IMR-90 (cell line): Measurements from ENCODE around the gene ABI3. TPM values are rescaled to one million over a fixed set of nuclear protein-coding genes. Genes with fewer than 3 reads are reported as not detected.

ENCODE experiments used
- ATAC-seq: fragments of 200-7000 bp; cut with Tn5 transposase; 2 replicates; pipeline ENCODE4 v1.9.1; 2020; ENCODE audit warnings: low read depth, mild to moderate bottlenecking, moderate library complexity
- BruUV-seq: library from RNA; stranded (reverse); fragments of 400-500 nt; replicated peaks from 2 replicates; lab custom pipeline; 2021; lab: Mats Ljungman, UMichigan
- CTCF ChIA-PET: fragments of 300-600 bp; formaldehyde crosslinking; extraction: SDS; loops from one replicate; lab custom pipeline; 2021; ENCODE audit warnings: antibody characterized with exemption; lab: Yijun Ruan, JAX
- POLR2A ChIA-PET: fragments of 300-600 bp; sonication (Branson Sonifier 250); formaldehyde crosslinking; loops from one replicate; lab custom pipeline; 2022; ENCODE audit warnings: antibody characterized with exemption; ENCODE audit not compliant: unreplicated experiment; lab: Charles Lee
- DNase-seq: peaks from one replicate; pipeline ENCODE4 v3.0.0; 2013
- H2AFZ ChIP-seq: replicated peaks from 2 replicates; pipeline ENCODE3; 2013; ENCODE audit warnings: low read length, mild to moderate bottlenecking; ENCODE audit not compliant: poor library complexity
- H2AK5ac ChIP-seq: 2 replicates; pipeline ENCODE4 v1.6.1; 2013; ENCODE audit warnings: low read depth, low read length, inconsistent platforms
- H2AK9ac ChIP-seq: replicated peaks from 2 replicates; pipeline ENCODE3; 2013; ENCODE audit warnings: mild to moderate bottlenecking, low read depth, low read length, moderate library complexity; ENCODE audit not compliant: poor library complexity
- H2BK120ac ChIP-seq: 2 replicates; pipeline ENCODE4 v1.6.1; 2013; ENCODE audit warnings: low read depth, low read length, inconsistent platforms
- H2BK15ac ChIP-seq: 3 replicates; pipeline ENCODE4 v1.6.1; 2013; ENCODE audit warnings: low read depth, low read length, inconsistent platforms
- H2BK20ac ChIP-seq: 2 replicates; pipeline ENCODE4 v1.6.1; 2013; ENCODE audit warnings: low read depth, mild to moderate bottlenecking, inconsistent platforms, low read length, moderate library complexity
- H2BK5ac ChIP-seq: 2 replicates; pipeline ENCODE4 v1.6.1; 2013; ENCODE audit warnings: mild to moderate bottlenecking, low read depth, low read length, inconsistent platforms; ENCODE audit not compliant: poor library complexity, severe bottlenecking
- H3K14ac ChIP-seq: replicated peaks from 2 replicates; pipeline ENCODE4 v1.6.1; 2013; ENCODE audit warnings: low read depth, low read length, inconsistent platforms
- H3K18ac ChIP-seq: 2 replicates; pipeline ENCODE4 v1.6.1; 2013; ENCODE audit warnings: low read depth, low read length, control low read depth
- H3K23ac ChIP-seq: 2 replicates; pipeline ENCODE4 v1.6.1; 2013; ENCODE audit warnings: low read depth, low read length, inconsistent platforms
- H3K27ac ChIP-seq: 2 replicates; pipeline ENCODE4 v1.5.1; 2013; ENCODE audit warnings: mild to moderate bottlenecking, control low read depth, low read length; ENCODE audit not compliant: insufficient read depth
- H3K27me3 ChIP-seq: 2 replicates; pipeline ENCODE4 v1.6.1; 2013; ENCODE audit warnings: low read length; ENCODE audit not compliant: control insufficient read depth, insufficient read depth
- H3K36me3 ChIP-seq: 2 replicates; pipeline ENCODE4 v1.6.1; 2013; ENCODE audit warnings: low read length, mixed read lengths; ENCODE audit not compliant: control insufficient read depth, insufficient read depth
- H3K4ac ChIP-seq: 2 replicates; pipeline ENCODE4 v1.6.1; 2013; ENCODE audit warnings: low read depth, low read length, inconsistent platforms
- H3K4me1 ChIP-seq: 2 replicates; pipeline ENCODE4 v1.6.1; 2013; ENCODE audit warnings: low read length, mixed read lengths; ENCODE audit not compliant: control insufficient read depth, insufficient read depth
- H3K4me2 ChIP-seq: 2 replicates; pipeline ENCODE4 v1.6.1; 2013; ENCODE audit warnings: low read depth, mild to moderate bottlenecking, control low read depth, low read length, moderate library complexity
- H3K4me3 ChIP-seq: 2 replicates; pipeline ENCODE4 v1.5.1; 2013; ENCODE audit warnings: low read depth, mild to moderate bottlenecking, control low read depth, low read length, moderate library complexity; ENCODE audit not compliant: insufficient read depth
- H3K56ac ChIP-seq: 2 replicates; pipeline ENCODE4 v1.6.1; 2013; ENCODE audit warnings: low read length, inconsistent platforms; ENCODE audit not compliant: insufficient read depth; ENCODE audit errors: extremely low read depth
- H3K79me1 ChIP-seq, 2 experiments: 2 replicates each; pipeline ENCODE4 v1.6.1; 2013; ENCODE audit warnings: low read length in 2 of 2, inconsistent platforms in 1 of 2, low read depth in 1 of 2
- H3K9ac ChIP-seq: 2 replicates; pipeline ENCODE4 v1.6.1; 2013; ENCODE audit warnings: low read depth, low read length, control low read depth
- H3K9me1 ChIP-seq: 2 replicates; pipeline ENCODE4 v1.6.1; 2013; ENCODE audit warnings: low read length, inconsistent platforms; ENCODE audit not compliant: insufficient read depth
- H3K9me3 ChIP-seq: 2 replicates; pipeline ENCODE4 v1.6.1; 2013; ENCODE audit warnings: low read length; ENCODE audit not compliant: control insufficient read depth, insufficient read depth
- H4K20me1 ChIP-seq: 2 replicates; pipeline ENCODE4 v1.6.1; 2013; ENCODE audit warnings: low read length, inconsistent platforms; ENCODE audit not compliant: insufficient read depth
- H4K5ac ChIP-seq: 2 replicates; pipeline ENCODE4 v1.6.1; 2013; ENCODE audit warnings: mild to moderate bottlenecking, low read depth, low read length, control low read depth
- H4K8ac ChIP-seq, 2 experiments: 2 replicates each; pipeline ENCODE4 v1.6.1; 2013; ENCODE audit warnings: low read depth in 2 of 2, low read length in 2 of 2, control low read depth in 1 of 2, inconsistent platforms in 1 of 2
- H4K91ac ChIP-seq: 2 replicates; pipeline ENCODE4 v1.6.1; 2013; ENCODE audit warnings: low read depth, low read length, inconsistent platforms; ENCODE audit not compliant: insufficient read depth
- BHLHE40 ChIP-seq: fragments of 150-350 bp; IDR thresholded peaks from 2 replicates; pipeline ENCODE4 v1.6.1; 2016; ENCODE audit warnings: mild to moderate bottlenecking, low read depth, low read length
- MAZ ChIP-seq: IDR thresholded peaks from 2 replicates; pipeline ENCODE4 v1.6.1; 2012; ENCODE audit warnings: low read depth, mild to moderate bottlenecking, low read length, improper control_type of control experiment, moderate library complexity, borderline replicate concordance
- whole genome bisulfite sequencing, 2 experiments: methylation state at CpG; one replicate each; pipeline versions ENCODE4 v1.1.5 to v1.1.7; 2013; ENCODE audit warnings: missing lambda C conversion rate in 2 of 2; ENCODE audit not compliant: insufficient read length in 1 of 2; ENCODE audit errors: extremely low coverage in 2 of 2; 5-methylcytosine and 5-hydroxymethylcytosine counted together
- dilution Hi-C: fragments of 300-500 bp; cut with HindIII; formaldehyde crosslinking; loops from one replicate; pipeline ENCODE4 v1.14.3; 2018; ENCODE audit warnings: low sequenced_read_pairs; ENCODE audit not compliant: unreplicated experiment
- in situ Hi-C: fragments of 300-500 bp; cut with MboI; formaldehyde crosslinking; loops from 3 replicates; pipeline ENCODE4 v1.14.3; 2019; ENCODE audit warnings: low sequenced_read_pairs, inconsistent platforms, mixed read lengths
- intact Hi-C: fragments of 100-400 bp; cut with micrococcal nuclease; formaldehyde crosslinking; loops from 2 replicates; pipeline ENCODE4 v1.10.0; 2022
- polyA plus RNA-seq, 3 experiments: library from polyadenylated mRNA; depleted of rRNA; stranded (reverse); fragments of >200 nt; gene quantifications; 2 replicates each; pipeline ENCODE4 v1.2.3, GENCODE V29; 2012; ENCODE audit warnings: low replicate concordance in 1 of 3
- total RNA-seq: library from RNA; depleted of rRNA; stranded (reverse); fragments of >200 nt; gene quantifications from 2 replicates; pipeline ENCODE4 v1.2.3, GENCODE V29; 2012

ABI3 gene
- total and polyA plus RNA-seq, 2 of the 4 experiments (the other 2 are of a cell fraction): 1.1 to 1.2 TPM

- Histone ChIP-seq H3K23ac (no peak overlapping the region), H3K4me3 (no peak overlapping the region), H3K36me3 (no peaks in the 10 kb centered on the region), H3K4me2 (no peak overlapping the region), H2AFZ (no peak overlapping the region), H2BK20ac (no peak overlapping the region), H3K56ac (no peak overlapping the region), H3K4me1 (no peaks in the 10 kb centered on the region), H3K14ac (no peak overlapping the region), H3K27ac (no peak overlapping the region), H3K9me1 (no peaks in the 10 kb centered on the region), H2AK5ac (no peak overlapping the region), H2AK9ac (no peak overlapping the region), H3K79me1 (no peaks in the 10 kb centered on the region), H2BK5ac (no peak overlapping the region), H2BK120ac (no peak overlapping the region), H3K4ac (no peak overlapping the region), H2BK15ac (no peak overlapping the region), H3K9ac (no peak overlapping the region), H3K9me3 (no peaks in the 10 kb centered on the region), H4K20me1 (no peaks in the 10 kb centered on the region), H3K27me3 (peaks cover 23% of the 10 kb centered on the region), H4K8ac (no peak overlapping the region), H4K5ac (no peak overlapping the region), H3K18ac (no peak overlapping the region), H4K91ac (no peak overlapping the region)
- no TSS peak for BruUV-seq
- dilution Hi-C loops (no loop called here), intact Hi-C loops (no loop called here), in situ Hi-C loops (no loop called here)
- no peak for TF ChIP-seq MAZ
- TF ChIP-seq BHLHE40: no peak
- ATAC-seq: no peak
- POLR2A ChIA-PET: no interaction called here
- 66% methylated on average over 11 of the region's 37 CpGs; no CpG with 5 or more reads in 1 of the 2 experiments for WGBS, 2 experiments
- no peak for DNase-seq
- CTCF ChIA-PET: interaction anchor here (0.6 kb wide), 1 partner anchor 335 kb away, joined by 3 read pairs; no protein-coding TSS in a partner anchor
Measured at GRCh38 chr17:49218941-49219913, 8.7 kb downstream of the ABI3 start.
